ENCODE measurements around the gene PVALB.

Gene PVALB

DNA sequence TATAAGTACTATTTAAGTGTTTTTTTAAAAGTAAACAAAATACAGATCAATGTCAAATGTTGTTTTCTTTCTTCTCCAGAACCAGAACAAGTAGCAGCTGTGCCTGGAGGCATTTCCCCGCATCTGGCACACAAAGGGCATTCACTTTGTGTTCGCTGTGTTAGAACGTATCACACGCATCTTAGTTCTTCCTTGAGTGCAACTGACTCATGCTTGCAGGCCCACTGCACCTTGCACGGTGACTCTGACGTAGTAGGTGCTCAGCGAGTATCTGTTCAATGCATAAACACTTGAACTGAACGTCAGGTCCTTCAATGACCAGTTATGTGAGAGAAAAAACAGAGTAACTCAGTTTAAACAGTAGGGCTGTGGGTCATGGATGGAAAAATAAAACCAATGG lies 44.4 kb downstream of the PVALB start:
- DNase-seq (ENCODE audit: low read depth): no peak

- no peak for DNase-seq (ENCODE audit: low read depth)
These were observed 45.3 kb downstream of the PVALB start for GRCh38 chr22:36771356-36772063.

- DNase-seq (ENCODE audit: low read depth): no peak
These were observed 46.2 kb downstream of the PVALB start for GRCh38 chr22:36770513-36771231.

GRCh38 chr22:36769541-36770512 lies 47.0 kb downstream of the PVALB start:
- no peak for DNase-seq (ENCODE audit: low read depth)

GRCh38 chr22:36768616-36769015 lies 48.2 kb downstream of the PVALB start:
- no peak for DNase-seq (ENCODE audit: low read depth)

DNA sequence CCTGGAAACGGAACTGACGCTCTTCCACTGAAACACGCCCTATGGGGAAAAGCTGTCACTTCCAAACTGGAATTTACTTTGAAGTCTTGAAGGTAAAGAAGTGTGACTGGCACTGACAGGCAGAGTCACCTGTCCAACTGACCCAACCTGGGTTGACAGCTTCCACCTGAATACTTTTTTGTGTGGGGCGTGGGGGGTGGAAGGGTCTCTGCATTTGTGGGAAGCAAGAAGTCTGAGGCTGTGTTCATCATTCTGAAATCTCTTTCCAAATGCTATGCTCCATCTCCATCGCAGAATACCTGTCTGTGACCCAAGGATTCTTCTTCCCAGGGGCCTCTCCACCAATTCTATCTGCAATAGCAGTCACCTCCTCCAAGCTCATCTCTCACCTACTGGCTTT lies 48.7 kb downstream of the PVALB start:
- no peak for DNase-seq (ENCODE audit: low read depth)

- DNase-seq (ENCODE audit: low read depth): no peak
These were observed 49.6 kb downstream of the PVALB start for GRCh38 chr22:36767035-36767775.

GRCh38 chr22:36765943-36766450 lies 50.8 kb downstream of the PVALB start:
- no peak for DNase-seq (ENCODE audit: low read depth)

DNA sequence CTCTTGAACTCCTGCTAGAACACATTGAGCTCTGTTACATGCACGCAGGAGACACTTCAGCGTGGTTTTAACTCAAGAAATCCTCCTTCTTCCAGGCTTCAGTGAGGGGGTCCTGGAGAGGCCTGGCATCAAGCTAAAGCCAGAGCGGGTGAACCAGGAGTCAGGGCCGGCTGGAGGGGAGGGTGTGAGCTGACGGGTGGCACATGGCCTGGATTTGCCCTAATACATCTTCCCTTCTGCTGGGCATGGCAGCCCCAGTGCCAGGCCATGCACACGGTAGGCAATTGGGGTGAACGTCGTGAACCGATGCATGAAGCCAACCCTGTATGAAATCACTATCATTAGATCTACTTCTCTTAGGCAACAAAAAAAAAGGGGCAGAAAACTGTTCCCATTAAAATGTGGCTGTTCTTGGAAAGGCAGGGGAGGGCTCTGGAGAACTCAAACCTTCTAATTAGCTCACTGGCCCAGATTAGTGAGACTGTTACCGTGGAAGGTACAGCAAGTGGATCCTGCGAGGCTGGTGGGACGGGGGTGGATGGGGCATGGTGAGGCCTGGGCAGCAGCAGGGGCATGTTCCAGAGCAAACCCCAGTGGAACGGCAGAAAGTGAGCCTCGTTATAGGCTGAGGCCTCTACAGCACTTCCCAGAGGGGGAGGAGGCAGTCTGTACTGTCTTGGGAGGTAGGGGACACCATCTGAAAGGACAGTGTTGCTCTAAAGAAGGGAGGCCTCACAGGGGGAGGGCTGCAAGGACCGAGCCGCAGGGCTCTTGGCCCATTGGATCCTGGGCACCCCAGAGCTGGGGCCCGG lies 51.5 kb downstream of the PVALB start:
- DNase-seq (ENCODE audit: low read depth): no peak

- no peak for DNase-seq (ENCODE audit: low read depth)
These were observed 52.2 kb downstream of the PVALB start for GRCh38 chr22:36764641-36765040.

DNA sequence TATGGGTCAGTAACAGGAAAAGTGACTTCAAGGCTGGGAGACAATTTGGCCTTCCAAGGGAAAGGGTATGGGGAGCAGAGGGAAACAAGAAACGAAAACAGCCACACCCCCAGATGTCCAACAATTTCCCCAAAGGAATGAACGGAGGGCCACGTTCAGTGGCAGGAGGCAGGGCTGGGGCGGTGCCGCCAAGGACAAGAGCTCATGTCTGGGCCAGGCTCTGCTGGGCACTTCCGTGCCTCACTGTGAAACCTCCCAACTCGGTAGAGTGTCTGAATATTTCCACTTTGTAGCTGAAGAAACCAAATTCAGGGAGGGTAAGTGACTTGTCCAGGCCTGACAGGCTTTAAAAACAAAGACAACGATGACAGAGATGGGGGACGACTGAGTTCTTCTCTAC lies 52.8 kb downstream of the PVALB start:
- no peak for DNase-seq (ENCODE audit: low read depth)

DNA sequence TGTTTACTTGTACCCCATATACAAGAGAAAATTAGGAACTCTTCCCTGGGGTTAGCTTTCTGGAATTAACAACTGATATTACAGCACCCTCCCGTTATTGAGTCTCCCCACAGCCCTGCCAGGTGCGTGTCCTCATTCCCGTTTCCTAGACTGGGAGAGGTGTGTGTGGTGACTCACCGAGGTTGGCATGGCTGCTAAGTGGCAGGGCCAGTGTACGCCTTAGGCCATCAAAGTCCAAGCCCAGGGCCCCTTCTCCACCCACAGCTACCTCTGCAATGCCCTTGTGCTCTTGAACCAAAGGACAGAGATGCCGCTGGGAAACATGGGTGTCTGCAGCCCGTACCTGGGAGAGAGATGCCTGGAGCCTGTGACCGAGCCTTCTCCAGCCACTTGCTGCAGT lies 53.3 kb downstream of the PVALB start:
- no peak for DNase-seq (ENCODE audit: low read depth)

DNA sequence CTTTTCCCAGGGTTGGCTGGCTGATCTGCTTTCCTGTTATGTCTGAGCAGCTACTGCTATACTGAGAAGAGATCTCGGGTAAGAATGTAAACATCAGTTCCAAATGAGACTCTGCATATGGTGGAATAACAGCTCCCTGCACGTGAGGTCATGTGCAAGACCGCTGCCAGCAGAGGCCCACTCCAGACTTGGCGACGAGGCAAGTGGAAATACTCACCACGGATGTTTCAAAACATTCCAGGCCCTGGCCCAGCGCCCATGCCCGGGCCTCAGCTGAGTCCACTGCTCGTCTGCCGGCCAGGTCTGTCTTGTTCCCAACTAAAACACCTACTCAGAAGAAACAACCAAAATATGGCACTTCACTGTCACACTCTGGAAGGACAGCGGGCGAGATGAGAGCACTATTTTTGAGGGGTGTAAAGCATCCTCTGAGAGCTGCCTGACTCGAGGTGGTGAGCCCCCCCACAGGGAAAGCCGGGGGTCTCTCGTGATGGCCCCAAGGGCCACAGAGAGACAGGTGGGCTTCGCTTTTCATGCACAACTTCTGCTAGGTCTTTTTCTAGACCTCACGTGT lies 54.1 kb downstream of the PVALB start:
- no peak for DNase-seq (ENCODE audit: low read depth)

DNA sequence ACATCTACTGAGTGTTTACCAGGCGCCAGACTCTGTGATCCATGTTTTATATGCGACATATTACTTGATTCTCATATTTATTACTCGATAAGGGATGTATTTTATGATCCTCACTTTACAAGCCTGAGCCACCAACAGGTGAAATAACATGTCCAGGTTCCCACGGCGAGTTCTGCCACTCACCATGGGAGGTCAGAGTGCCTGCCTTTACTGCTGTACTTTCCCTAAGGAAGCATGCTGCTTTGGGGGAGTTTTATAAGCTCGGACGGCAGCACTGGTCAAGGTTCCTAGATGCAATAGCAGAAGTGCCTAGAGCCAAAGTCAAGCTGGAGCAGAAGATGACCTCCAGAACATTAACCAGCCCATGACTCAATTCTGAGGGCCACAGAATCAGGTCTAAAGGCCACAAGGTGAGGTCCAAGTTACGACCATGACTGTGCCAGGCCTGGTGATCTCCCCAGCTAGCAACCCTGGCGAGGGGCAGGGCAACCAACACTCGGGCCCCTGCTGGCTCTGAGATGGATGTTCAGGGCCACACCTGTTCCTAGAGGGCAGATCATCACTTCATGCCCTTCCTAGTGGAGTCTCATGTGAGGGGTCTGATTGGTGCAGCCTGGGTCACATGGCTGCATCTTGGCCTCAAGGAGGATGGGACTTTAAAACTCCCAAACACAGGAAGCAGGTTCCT lies 55.1 kb downstream of the PVALB start:
- no peak for DNase-seq (ENCODE audit: low read depth)

- DNase-seq (ENCODE audit: low read depth): no peak
These were observed 56.0 kb downstream of the PVALB start for GRCh38 chr22:36760786-36761185.

DNA sequence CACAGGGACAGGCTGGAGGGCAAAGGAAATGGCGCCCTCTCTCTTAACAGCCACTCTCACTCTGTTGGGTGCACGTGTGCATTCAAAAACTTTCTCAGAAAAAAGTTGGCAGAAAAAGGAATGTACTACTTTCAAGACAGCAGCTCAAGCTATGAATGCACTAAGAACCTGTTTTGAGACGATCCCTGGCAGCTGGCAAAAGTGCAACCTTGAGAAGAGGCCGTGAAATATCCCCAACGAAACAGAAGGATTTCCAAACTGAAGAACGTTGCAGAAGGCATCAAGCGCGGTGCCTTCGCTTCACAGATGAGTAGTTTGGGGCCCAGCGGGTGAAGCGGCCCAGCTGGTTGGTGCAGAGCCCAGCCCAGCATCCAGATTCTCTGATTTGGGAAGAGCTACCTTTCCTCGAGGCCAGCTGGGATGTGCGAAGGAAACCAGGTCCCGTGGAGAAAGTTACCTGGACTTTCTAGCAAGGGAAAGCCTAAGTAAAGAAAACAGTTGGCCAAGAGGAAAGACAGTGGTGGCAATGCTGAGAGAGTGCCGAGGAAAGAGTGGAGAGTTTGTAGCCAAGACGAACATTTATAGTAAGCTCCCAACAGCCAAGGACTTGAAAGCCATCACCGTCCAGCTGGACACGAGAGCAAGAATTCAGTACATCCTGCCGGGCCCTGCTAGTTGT lies 57.2 kb downstream of the PVALB start:
- no peak for DNase-seq (ENCODE audit: low read depth)

- DNase-seq (ENCODE audit: low read depth): no peak
These were observed 58.0 kb downstream of the PVALB start for GRCh38 chr22:36758792-36759271.

- peak; percentile 66 for DNase-seq (ENCODE audit: low read depth)
These were observed 59.1 kb downstream of the PVALB start for GRCh38 chr22:36757668-36758211.

Data from activated gamma-delta T cell treated with anti-CD3 and anti-CD28 coated beads, Interleukin-2, amount 50 U/mL, for 16 hours (primary cell).